Tibial nerve (tissue), 4 donors: ENCODE measurements around the gene CAMK1D. TPM values are rescaled to one million over a fixed set of nuclear protein-coding genes. Genes with fewer than 3 reads are reported as not detected.
"Not testable (repeated sequence)": the region's sequence is repeated elsewhere in the genome, so short reads cannot be mapped to it uniquely, and the experiment has no call there.

Source experiments
- DNase-seq, 2 donors: peaks; one replicate each; pipeline ENCODE4 v3.0.0-alpha.2; 2019; ENCODE audit warnings: low spot score in 2 of 2
- H3K27ac ChIP-seq, 4 donors: fragments of 200-600 bp; sonication (generic) in 3 of 4; one replicate each; pipeline ENCODE4 v1.5.1; 2017 to 2019; ENCODE audit warnings: mild to moderate bottlenecking in 1 of 4
- H3K27me3 ChIP-seq, 2 donors: fragments of 200-600 bp; sonication (generic) in 1 of 2; one replicate each; pipeline versions ENCODE4 v1.5.1 to v1.6.0; 2017 to 2019
- H3K36me3 ChIP-seq, 3 donors: fragments of 200-600 bp; sonication (generic); one replicate each; pipeline ENCODE4 v1.5.1; 2018 to 2019
- H3K4me1 ChIP-seq, 4 donors: fragments of 200-600 bp; sonication (generic) in 3 of 4; one replicate each; pipeline ENCODE4 v1.5.1; 2017 to 2019
- H3K4me3 ChIP-seq, 4 donors: fragments of 200-600 bp; sonication (generic) in 3 of 4; one replicate each; pipeline ENCODE4 v1.5.1; 2017 to 2019; ENCODE audit warnings: mild to moderate bottlenecking in 1 of 4, moderate library complexity in 1 of 4
- H3K9me3 ChIP-seq, 4 donors: fragments of 200-600 bp; sonication (generic) in 3 of 4; one replicate each; pipeline ENCODE4 v1.5.1; 2017 to 2019
- EP300 ChIP-seq, 2 donors: sonication (generic); formaldehyde crosslinking; IDR thresholded peaks; one replicate each; pipeline ENCODE4 v1.6.1; 2017; ENCODE audit warnings: antibody characterized with exemption in 2 of 2, mild to moderate bottlenecking in 1 of 2
- POLR2A ChIP-seq, 2 donors: fragments of 450-650 bp; IDR thresholded peaks; one replicate each; pipeline ENCODE4 v1.6.1; 2017; ENCODE audit warnings: antibody characterized with exemption in 2 of 2, mild to moderate bottlenecking in 2 of 2, moderate library complexity in 2 of 2
- WGBS, 2 donors: methylation state at CpG; one replicate each; pipeline ENCODE4 v1.1.5; 2018; 5-methylcytosine and 5-hydroxymethylcytosine counted together
- total RNA-seq, 4 donors: library from RNA; depleted of rRNA; stranded (reverse); fragments of >200 nt; gene quantifications; one replicate each; pipeline ENCODE4 v1.1.0, GENCODE V29; 2016
- TF ChIP-seq, protein P1 (sequence below), 5 experiments: fragments of 200-600 bp in 3 of 5; fragments of 450-650 bp in 2 of 5; sonication (generic) in 3 of 5; IDR thresholded peaks; one replicate each; pipeline ENCODE4 v1.5.1; 2016 to 2019; ENCODE audit warnings: antibody characterized with exemption in 5 of 5, mild to moderate bottlenecking in 3 of 5, moderate library complexity in 2 of 5

Gene CAMK1D
- total RNA-seq, 4 donors from 2014 or later, result 6.9 to 20.5 (median 17.2) TPM

DNA sequence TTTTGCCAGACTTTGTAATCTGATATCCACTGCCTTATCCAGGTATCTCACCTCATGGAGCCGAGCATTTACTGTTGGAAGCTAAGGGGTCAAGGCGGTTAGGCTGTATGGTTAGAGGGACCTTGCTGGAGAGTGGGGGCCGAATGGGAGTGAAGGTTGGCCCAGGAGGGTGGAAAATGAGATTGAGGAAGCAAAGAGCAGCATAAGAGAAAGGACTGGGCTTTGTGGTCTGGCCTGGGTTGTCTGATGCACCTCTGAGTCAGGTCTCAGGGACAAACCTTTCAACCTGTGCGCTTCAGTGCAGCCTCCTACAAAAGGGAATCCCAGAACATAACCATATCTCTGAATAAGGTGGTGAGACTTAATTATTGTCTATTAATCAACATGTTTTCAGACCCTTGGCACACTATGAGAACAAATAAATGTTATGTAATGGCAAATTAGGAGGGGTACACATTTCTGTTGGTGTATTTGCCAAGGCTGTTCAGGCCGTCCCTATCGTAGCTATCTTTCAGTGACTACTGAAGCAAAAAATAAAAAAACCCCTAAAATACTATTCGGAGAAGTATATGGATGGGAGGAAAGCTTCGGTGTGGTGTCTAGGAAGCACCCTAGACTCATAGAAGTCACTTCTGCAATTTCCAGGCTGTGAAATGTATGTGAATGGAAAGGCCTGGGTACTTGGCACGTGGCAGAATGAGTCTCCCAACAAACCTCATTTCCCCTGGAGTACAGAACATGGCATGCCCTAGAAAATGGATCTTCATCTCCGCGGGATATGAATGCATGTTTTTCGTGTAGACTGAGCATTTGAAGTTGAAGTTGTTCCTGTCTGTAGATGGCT is 4.3 kb downstream of the CAMK1D start:
- WGBS, 2 donors, result 82 to 88% methylated on average over 12 of the region's 12 CpGs
- H3K36me3 ChIP-seq, result no peaks in the 10 kb centered on the region
- no peak overlapping the region for H3K4me3 ChIP-seq
- no peaks in the 10 kb centered on the region for H3K9me3 ChIP-seq
- H3K27ac ChIP-seq, result peak overlapping the region in 1 of 4 donors; percentile 24
- no peak for DNase-seq
- H3K27me3 ChIP-seq, result no peaks in the 10 kb centered on the region
- no peak for TF ChIP-seq POLR2A (IDR thresholded peaks at IDR 0.05)
- TF ChIP-seq EP300 (IDR thresholded peaks at IDR 0.05), result no peak
- TF ChIP-seq, protein P1, sequence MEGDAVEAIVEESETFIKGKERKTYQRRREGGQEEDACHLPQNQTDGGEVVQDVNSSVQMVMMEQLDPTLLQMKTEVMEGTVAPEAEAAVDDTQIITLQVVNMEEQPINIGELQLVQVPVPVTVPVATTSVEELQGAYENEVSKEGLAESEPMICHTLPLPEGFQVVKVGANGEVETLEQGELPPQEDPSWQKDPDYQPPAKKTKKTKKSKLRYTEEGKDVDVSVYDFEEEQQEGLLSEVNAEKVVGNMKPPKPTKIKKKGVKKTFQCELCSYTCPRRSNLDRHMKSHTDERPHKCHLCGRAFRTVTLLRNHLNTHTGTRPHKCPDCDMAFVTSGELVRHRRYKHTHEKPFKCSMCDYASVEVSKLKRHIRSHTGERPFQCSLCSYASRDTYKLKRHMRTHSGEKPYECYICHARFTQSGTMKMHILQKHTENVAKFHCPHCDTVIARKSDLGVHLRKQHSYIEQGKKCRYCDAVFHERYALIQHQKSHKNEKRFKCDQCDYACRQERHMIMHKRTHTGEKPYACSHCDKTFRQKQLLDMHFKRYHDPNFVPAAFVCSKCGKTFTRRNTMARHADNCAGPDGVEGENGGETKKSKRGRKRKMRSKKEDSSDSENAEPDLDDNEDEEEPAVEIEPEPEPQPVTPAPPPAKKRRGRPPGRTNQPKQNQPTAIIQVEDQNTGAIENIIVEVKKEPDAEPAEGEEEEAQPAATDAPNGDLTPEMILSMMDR (IDR thresholded peaks at IDR 0.05), result no peak
- H3K4me1 ChIP-seq, result peaks cover 0 to 44% (median 6%) of the 10 kb centered on the region in 4 donors

DNA sequence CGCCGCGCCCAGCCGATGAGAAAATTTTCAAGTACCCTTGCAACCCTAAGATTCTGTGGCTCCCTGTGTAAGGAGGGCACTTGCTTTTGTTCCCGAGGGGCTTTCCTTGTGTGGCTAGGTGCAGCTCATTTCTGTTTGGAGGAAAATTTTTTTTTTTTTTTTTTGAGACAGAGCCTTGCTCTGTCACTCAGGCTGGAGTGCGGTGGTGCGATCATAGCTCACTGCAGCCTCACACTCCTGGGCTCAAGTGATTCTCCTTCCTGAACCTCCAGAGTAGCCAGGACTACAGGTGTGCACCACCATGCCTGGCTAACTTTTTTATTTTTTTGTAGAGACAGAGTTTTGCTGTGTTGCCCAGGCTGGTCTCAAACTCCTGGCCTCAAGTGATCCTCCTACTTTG is 5.3 kb downstream of the CAMK1D start:
- 93 to 98% methylated on average over 7 of the region's 7 CpGs for WGBS, 2 donors
- H3K27me3 ChIP-seq, H3K4me3 ChIP-seq, H3K9me3 ChIP-seq, DNase-seq, H3K36me3 ChIP-seq, H3K27ac ChIP-seq: not testable (repeated sequence)
- H3K4me1 ChIP-seq, result peaks cover 0 to 53% (median 13%) of the 10 kb centered on the region in 4 donors

DNA sequence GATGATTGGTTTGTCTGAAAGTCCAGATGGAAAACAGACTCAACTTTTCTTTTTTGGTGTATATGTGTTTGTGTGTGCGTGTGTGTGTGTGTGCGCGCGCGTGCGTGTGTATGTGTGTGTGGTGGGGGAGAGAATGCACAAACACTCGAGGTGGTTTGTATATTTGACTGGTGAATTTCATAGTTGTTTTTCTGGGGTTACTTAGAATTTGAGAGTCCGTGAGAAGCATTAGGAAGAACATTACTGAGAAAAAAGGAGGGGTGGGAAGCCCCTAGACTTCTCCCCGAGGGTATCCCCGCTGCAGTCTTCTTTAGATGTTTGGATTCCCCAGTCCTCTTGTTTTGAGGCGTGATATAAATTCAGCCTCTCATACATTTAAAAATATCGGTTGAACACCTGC is 6.0 kb downstream of the CAMK1D start:
- TF ChIP-seq EP300 (IDR thresholded peaks at IDR 0.05) (no peak), POLR2A (IDR thresholded peaks at IDR 0.05) (no peak)
- TF ChIP-seq, protein P1 (IDR thresholded peaks at IDR 0.05), result no peak
- H3K27ac ChIP-seq, result no peak overlapping the region
- no peak for DNase-seq
- no peak overlapping the region for H3K4me3 ChIP-seq
- H3K4me1 ChIP-seq, result peaks cover 0 to 55% (median 14%) of the 10 kb centered on the region in 4 donors
- no peaks in the 10 kb centered on the region for H3K9me3 ChIP-seq
- WGBS, 2 donors, result 88 to 90% methylated on average over 12 of the region's 12 CpGs
- no peaks in the 10 kb centered on the region for H3K27me3 ChIP-seq
- no peaks in the 10 kb centered on the region for H3K36me3 ChIP-seq

DNA sequence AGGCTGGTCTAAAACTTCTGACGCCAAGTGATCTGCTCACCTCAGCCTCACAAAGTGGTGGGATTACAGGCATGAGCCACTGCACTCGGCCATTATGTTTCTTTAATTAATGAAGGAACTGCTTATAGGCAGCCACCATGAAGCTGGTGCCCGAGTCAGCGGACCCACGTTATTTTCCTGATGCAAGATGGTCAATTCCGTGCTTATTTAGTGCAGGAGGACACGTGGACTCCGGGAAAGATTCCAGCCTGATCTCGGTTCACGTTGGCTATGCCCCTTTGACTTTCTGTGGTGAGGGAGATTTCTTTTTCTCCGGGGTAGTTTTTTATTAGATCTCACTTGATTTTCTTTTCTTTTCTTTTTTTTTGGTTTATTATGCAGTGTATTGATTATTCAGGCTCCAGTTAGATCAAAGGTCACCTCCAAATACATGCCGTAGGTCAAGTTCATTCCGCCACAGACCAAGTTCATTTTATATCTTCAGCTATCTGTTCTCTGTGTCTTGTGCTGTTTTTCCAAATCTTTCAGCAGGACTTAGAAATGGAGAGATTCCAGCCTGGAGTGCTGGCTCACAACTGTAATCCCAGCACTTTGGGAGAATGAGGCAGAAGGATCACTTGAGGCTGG is 8.3 kb downstream of the CAMK1D start:
- WGBS, 2 donors, result 70 to 73% methylated on average over 13 of the region's 13 CpGs
- TF ChIP-seq EP300 (IDR thresholded peaks at IDR 0.05), result peak in 1 of 2 donors; percentile 16
- TF ChIP-seq, protein P1 (IDR thresholded peaks at IDR 0.05), result no peak
- Histone ChIP-seq H3K9me3 (no peaks in the 10 kb centered on the region), H3K4me3 (no peak overlapping the region), H3K4me1 (peaks cover 0 to 41% (median 9%) of the 10 kb centered on the region in 4 donors), H3K27ac (peak overlapping the region in 1 of 4 donors; percentile 43), H3K36me3 (no peaks in the 10 kb centered on the region), H3K27me3 (no peaks in the 10 kb centered on the region)
- no peak for DNase-seq

DNA sequence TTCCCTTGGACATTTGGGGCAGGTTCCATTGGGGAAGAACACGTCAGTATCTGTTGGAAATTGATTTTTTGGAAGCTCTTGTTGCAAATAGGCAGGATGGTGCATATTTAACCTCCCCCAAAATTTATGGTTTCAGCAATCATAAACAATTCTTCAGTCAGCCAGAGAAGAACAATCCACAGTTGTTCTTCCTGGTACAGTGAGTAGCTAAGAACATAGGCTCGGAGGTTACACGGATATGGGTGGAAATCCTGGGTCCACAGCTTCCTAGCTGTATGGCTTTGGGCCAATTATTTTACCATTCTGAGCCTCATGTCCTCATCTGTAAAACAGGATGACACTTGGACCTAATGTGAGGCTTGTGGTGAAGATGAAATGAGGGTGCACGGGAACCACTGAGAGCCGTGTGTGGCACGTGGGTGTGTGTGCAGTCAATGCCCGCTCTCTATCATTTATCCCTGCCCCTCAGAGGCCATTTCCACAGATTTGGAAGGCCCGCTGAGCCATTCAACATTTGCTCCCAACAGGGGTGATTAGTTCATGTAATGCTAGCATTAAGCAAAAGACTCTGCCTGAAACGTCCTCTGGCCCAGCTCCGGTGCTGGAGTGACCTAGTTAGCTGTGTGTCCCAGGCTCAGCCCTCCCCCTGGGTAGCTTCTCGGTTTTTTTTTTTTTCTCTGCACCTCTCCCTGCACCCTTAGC is 9.7 kb downstream of the CAMK1D start:
- H3K4me3 ChIP-seq, result no peak overlapping the region
- no peak overlapping the region for H3K27ac ChIP-seq
- DNase-seq, result no peak
- no peaks in the 10 kb centered on the region for H3K27me3 ChIP-seq
- TF ChIP-seq EP300 (IDR thresholded peaks at IDR 0.05), result no peak
- no peak for TF ChIP-seq POLR2A (IDR thresholded peaks at IDR 0.05)
- TF ChIP-seq, protein P1 (IDR thresholded peaks at IDR 0.05), result no peak
- H3K4me1 ChIP-seq, result peaks cover 0 to 34% (median 9%) of the 10 kb centered on the region in 4 donors
- no peaks in the 10 kb centered on the region for H3K36me3 ChIP-seq
- 49% methylated on average over 11 of the region's 11 CpGs for WGBS, 2 donors
- H3K9me3 ChIP-seq, result no peaks in the 10 kb centered on the region
